ENCODE results near the gene ZBTB8A.

DNA sequence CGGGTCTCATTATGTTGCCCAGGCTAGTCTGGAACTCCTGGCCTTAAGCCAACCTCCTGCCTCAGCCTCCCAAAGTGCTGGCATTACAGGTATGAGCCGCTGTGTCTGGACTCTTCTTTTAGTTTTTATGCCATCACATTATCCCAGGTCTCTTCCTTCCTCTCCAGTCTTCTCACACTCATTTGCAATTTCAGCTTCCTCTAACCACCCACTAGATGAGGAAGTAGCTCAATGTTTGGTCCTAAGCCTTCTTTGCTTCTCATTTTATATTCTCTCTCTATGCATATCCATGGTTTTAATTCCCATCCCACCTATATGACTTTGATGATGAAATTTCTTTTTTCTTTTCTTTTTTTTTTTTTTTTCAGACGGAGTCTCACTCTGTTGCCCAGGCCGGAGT is 3.1 kb upstream of the ZBTB8A start:
- no peak for TF ChIP-seq POLR2A (IDR thresholded peaks at IDR 0.05)
- TF ChIP-seq, protein P1, sequence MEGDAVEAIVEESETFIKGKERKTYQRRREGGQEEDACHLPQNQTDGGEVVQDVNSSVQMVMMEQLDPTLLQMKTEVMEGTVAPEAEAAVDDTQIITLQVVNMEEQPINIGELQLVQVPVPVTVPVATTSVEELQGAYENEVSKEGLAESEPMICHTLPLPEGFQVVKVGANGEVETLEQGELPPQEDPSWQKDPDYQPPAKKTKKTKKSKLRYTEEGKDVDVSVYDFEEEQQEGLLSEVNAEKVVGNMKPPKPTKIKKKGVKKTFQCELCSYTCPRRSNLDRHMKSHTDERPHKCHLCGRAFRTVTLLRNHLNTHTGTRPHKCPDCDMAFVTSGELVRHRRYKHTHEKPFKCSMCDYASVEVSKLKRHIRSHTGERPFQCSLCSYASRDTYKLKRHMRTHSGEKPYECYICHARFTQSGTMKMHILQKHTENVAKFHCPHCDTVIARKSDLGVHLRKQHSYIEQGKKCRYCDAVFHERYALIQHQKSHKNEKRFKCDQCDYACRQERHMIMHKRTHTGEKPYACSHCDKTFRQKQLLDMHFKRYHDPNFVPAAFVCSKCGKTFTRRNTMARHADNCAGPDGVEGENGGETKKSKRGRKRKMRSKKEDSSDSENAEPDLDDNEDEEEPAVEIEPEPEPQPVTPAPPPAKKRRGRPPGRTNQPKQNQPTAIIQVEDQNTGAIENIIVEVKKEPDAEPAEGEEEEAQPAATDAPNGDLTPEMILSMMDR (IDR thresholded peaks at IDR 0.05): no peak
